Thoracic aorta (tissue), 2 donors: ENCODE data around the gene PLVAP. TPM values are rescaled to one million over a fixed set of nuclear protein-coding genes. Genes with fewer than 3 reads are reported as not detected.

Source experiments
- ATAC-seq: fragments of 150-250 bp; one replicate; pipeline ENCODE4 v1.8.0; 2017; ENCODE audit warnings: low read depth; ENCODE audit not compliant: insufficient number of reproducible peaks, low FRiP score
- DNase-seq: peaks from one replicate; pipeline ENCODE4 v3.0.0-alpha.2; 2020; ENCODE audit warnings: low spot score
- H3K27ac ChIP-seq, 2 donors: fragments of 200-600 bp; sonication (generic); 1 replicate in 1 of 2; 2 replicates in 1 of 2; pipeline ENCODE4 v1.5.1; 2016; ENCODE audit warnings: mild to moderate bottlenecking in 2 of 2, moderate library complexity in 2 of 2
- H3K27me3 ChIP-seq: fragments of 200-600 bp; sonication (generic); replicated peaks from 2 replicates; pipeline ENCODE4 v1.6.0; 2016; ENCODE audit warnings: mild to moderate bottlenecking; ENCODE audit not compliant: insufficient read depth
- H3K36me3 ChIP-seq: fragments of 200-600 bp; sonication (generic); one replicate; pipeline ENCODE4 v1.5.1; 2016
- H3K4me1 ChIP-seq, 2 donors: fragments of 200-600 bp; sonication (generic); 1 replicate in 1 of 2; 2 replicates in 1 of 2; pipeline versions ENCODE4 v1.5.1 to v1.6.0; 2016; ENCODE audit warnings: low read depth in 2 of 2, mild to moderate bottlenecking in 1 of 2; ENCODE audit not compliant: control insufficient read depth in 1 of 2
- H3K4me3 ChIP-seq: fragments of 200-600 bp; sonication (generic); 2 replicates; pipeline ENCODE4 v1.5.1; 2016; ENCODE audit warnings: mild to moderate bottlenecking
- H3K9me3 ChIP-seq: fragments of 200-600 bp; sonication (generic); 2 replicates; pipeline ENCODE4 v1.5.1; 2016
- total RNA-seq, 2 donors: library from RNA; depleted of rRNA; stranded (reverse); fragments of >200 nt; gene quantifications; one replicate each; pipeline versions ENCODE4 v1.1.0 to v1.2.3, GENCODE V29; 2016
- TF ChIP-seq, protein P1 (sequence below): fragments of 200-600 bp; sonication (generic); IDR thresholded peaks from one replicate; pipeline ENCODE4 v1.5.1; 2019; ENCODE audit warnings: antibody characterized with exemption

Gene PLVAP
- total RNA-seq, 2 donors from 2014 or later, result 120 to 126 TPM

DNA sequence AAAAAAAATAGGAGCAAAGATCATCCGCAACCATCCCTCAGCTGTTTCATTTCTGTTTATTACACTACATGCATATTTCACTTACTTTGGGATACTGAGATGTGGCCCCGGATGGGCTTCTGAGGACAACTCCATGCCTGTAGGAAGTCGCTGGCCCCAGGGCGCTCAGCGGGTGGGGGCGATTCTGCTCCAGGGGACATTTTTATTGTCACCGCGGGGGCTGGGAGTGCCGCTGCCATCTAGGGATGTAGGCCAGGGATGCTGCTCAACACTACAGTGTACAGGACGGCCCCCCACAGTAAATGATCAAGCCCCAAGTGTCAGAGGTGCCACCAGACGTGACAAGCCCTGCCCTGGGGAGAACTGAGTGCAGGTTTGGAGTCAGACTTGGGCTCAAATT lies 34.7 kb upstream of the PLVAP start:
- Histone ChIP-seq H3K36me3 (peaks cover 6% of the 10 kb centered on the region), H3K27me3 (no peaks in the 10 kb centered on the region), H3K4me3 (no peak overlapping the region), H3K4me1 (peaks cover 4 to 5% of the 10 kb centered on the region in 2 donors), H3K27ac (no peak overlapping the region), H3K9me3 (no peaks in the 10 kb centered on the region)
- TF ChIP-seq, protein P1, sequence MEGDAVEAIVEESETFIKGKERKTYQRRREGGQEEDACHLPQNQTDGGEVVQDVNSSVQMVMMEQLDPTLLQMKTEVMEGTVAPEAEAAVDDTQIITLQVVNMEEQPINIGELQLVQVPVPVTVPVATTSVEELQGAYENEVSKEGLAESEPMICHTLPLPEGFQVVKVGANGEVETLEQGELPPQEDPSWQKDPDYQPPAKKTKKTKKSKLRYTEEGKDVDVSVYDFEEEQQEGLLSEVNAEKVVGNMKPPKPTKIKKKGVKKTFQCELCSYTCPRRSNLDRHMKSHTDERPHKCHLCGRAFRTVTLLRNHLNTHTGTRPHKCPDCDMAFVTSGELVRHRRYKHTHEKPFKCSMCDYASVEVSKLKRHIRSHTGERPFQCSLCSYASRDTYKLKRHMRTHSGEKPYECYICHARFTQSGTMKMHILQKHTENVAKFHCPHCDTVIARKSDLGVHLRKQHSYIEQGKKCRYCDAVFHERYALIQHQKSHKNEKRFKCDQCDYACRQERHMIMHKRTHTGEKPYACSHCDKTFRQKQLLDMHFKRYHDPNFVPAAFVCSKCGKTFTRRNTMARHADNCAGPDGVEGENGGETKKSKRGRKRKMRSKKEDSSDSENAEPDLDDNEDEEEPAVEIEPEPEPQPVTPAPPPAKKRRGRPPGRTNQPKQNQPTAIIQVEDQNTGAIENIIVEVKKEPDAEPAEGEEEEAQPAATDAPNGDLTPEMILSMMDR, result no peak
- ATAC-seq, result no peak
- no peak for DNase-seq

DNA sequence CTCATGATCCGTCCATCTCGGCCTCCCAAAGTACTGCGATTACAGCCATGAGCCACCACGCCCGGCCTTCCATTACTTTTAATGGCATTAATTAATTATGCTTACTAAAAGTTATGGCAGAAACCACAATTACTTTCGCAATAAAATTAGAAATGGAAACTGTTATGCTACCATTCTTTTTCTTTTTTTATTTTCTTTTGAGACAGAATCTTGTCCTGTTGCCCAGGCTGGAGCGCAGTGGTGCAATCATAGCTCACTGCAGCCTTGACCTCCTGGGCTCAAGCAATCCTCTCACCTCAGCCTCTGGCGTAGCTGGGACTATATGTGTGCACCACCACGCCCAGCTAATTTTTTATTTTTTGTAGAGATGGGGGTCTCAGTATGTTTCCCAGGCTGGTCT lies 32.8 kb upstream of the PLVAP start:
- H3K27ac ChIP-seq, result no peak overlapping the region

DNA sequence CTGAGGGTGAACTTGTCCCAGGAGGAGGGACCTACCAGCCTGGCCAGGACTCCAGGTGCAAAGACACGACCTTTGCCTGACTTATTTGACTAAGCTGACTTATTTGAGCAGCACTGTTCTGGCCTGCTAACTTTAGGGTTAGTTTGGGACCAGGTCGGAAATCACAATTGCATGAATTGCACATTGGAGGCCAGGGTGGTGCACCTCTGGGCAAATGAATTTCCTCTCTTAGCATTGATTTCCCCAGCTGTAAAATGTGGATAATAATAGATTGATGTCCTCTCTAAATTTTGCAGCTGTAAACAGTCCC lies 29.7 kb upstream of the PLVAP start:
- ATAC-seq (no peak), DNase-seq (no peak)
- H3K36me3 ChIP-seq, result peaks cover 3% of the 10 kb centered on the region
- H3K9me3 ChIP-seq, result no peaks in the 10 kb centered on the region
- TF ChIP-seq, protein P1, result no peak
- H3K4me3 ChIP-seq, result peak overlapping the region; percentile 70
- peak overlapping the region in 1 of 2 donors; percentile 15 for H3K27ac ChIP-seq
- H3K27me3 ChIP-seq, result no peaks in the 10 kb centered on the region
- peaks cover 22 to 35% of the 10 kb centered on the region in 2 donors for H3K4me1 ChIP-seq

More for the DNA sequence above, 32.8 kb upstream of the PLVAP start:
- H3K27me3 ChIP-seq, result no peaks in the 10 kb centered on the region
- peaks cover 16 to 20% of the 10 kb centered on the region in 2 donors for H3K4me1 ChIP-seq
- ATAC-seq, result no peak
- peaks cover 6% of the 10 kb centered on the region for H3K36me3 ChIP-seq
- TF ChIP-seq, protein P1, result no peak
- H3K9me3 ChIP-seq, result no peaks in the 10 kb centered on the region
- no peak for DNase-seq
- H3K4me3 ChIP-seq, result no peak overlapping the region

DNA sequence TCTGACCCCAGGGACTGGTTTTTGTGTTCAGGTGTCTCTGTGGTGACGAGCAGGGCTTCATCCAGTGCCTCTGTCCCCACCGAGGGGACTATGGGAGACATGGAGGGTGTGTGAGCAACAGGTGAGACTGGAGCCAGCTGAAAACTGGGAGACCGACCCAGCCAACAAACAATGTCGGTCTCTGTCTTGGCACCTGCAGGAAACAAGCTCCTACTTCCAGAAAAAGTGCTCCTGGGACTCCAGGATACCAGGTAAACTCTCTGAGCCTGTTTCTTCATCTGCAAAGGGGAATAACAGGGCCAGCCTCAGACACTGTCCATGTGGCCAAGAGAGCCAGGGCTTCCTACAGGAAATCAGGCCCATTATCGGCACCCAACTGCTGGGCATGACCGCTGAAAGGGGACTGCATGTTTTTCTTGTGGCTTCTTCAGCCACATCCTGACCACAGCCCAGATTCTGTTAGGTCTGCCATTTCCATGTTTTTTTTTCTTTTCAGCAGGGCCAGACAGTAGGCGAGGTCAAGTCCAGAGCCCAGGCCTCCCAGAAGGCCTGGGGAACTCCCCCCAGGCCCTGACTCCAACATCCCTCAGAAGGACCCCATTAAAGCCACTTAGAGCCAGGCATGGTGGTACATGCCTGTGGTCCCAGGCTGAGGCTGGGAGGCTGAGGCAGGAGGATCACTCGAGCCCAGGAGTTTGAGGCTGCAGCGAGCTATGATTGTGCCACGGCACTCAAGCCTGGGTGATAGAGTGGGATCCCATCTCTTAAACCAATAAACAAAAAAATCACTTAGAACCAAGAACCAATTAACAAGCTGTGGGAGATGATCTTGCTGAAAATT lies 29.1 kb upstream of the PLVAP start:
- Histone ChIP-seq H3K27me3 (no peaks in the 10 kb centered on the region), H3K27ac (peak overlapping the region; percentile 64 to 72), H3K4me1 (peaks cover 22 to 35% of the 10 kb centered on the region in 2 donors), H3K9me3 (no peaks in the 10 kb centered on the region), H3K36me3 (no peaks in the 10 kb centered on the region), H3K4me3 (peak overlapping the region; percentile 70)
- DNase-seq, result no peak
- no peak for ATAC-seq
- TF ChIP-seq, protein P1, result no peak

DNA sequence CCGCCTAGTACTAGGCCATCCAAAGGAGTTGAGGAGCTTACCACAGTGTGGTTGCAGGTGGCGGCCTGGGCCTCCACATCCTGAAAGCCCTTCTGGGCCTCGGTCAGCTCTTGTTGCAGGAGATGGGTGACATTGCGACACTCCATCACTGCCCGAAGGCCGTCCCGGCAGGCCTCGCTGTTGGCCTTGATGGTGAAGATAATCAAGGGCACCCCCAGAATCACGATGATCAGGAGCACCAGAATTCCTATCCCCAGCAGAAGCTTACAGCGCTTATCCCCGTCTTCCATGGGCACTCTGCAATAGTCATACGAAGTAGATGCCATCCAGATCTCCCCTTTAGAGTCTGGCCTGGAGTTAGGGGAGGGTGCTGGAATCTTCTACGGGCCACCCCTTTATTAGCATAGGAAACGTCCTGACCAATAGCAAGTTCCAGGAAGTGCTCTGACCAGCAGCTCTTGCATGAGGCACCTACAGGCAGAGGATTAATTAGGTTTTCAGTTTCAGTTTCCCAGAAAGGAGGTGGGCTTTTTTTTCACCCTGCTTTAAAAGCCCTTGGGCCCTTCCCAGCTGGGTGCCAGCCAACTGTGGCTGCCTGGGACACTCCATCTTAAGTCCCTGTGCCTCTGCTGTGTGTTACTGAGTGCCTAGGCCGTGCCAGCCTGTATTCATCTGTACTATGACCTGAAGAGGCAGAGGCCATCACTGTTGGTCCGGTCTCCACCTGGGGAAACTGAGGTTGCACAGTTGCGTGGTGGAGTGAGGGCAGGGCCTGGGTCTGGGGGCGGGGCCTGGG lies 28.3 kb upstream of the PLVAP start, which contains the start of gene BST2:
Gene BST2, minus strand, starts transcription at position 381 of the 796 bp plus-strand sequence. Its CDS starts 55 bp downstream, at position 326.
- TF ChIP-seq, protein P1, result no peak
- H3K9me3 ChIP-seq, result no peaks in the 10 kb centered on the region
- peak; percentile 80 for ATAC-seq
- peak within 1 kb of the TSS; percentile 70 for H3K4me3 ChIP-seq
- H3K27ac ChIP-seq, result peak within 1 kb of the TSS; percentile 64 to 72
- H3K27me3 ChIP-seq, result no peaks in the 10 kb centered on the region
- DNase-seq, result peak; percentile 20
- H3K36me3 ChIP-seq, result no peaks in the 10 kb centered on the region
- H3K4me1 ChIP-seq, result peaks cover 22 to 35% of the 10 kb centered on the region in 2 donors
